GM19452 (cell line): Measurements from ENCODE around the gene MRPL10.
A peak's percentile ranks its signal among the peaks of the same experiment; 100 is the strongest.

Source experiments
- ATAC-seq: cut with Tn5 transposase; IDR thresholded peaks from one replicate; pipeline ENCODE4 v1.9.1; 2021; ENCODE audit not compliant: unreplicated experiment

The MRPL10 gene

DNA sequence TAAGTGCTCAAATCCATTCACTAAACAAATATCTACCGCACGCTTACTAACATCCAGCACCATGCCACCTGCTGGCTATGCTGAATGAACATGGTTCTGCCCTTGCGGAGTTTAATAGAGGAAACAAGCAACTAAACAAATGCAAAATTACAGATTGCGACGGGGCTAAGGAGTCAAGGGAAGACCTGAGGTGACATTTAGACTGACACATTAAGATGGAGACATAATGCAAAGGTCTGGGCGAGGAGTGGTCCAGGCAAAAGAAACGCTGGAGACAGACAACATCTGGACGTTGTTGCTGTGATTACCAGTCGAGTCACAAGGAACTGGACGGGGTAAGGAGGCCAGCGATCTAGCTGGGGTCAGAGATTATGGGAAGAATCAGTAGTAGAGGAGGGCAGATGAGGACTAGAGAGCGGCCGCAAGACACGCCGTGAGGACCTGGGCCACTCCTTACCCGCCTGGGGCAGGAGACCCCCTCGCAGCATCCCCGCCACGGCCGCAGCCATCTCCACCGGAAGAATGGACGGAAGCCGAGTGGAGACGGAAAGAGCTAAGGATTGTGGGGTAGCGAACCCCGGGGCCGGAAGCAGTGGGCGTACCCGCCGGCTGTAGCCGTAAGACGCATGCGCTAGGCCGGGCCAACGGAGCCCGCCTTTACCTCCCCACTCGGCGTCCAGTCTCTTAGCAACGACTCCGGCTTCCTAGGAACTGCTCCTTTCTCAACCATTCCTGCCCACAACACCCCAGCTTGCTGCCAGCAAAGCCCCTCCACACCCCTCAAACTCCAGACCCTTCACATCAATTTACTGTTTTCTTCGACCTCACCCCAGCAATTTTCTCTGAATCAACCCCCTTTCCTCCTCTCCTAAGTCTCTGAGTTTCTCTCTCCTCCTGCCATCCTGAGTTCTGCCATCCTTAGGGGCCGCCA is at the start of gene MRPL10, which contains the start of gene LRRC46:
MRPL10 (minus strand) TSS at position 539 of the 931 bp plus-strand sequence; CDS start at position 509, 30 bp downstream.
LRRC46 (plus strand) TSS at position 668 of the 931 bp plus-strand sequence. CDS start 320 bp downstream, outside the sequence.
- ATAC-seq: peak; percentile 79

- ATAC-seq: no peak
Measured at GRCh38 chr17:47879776-47880454, 48.6 kb upstream of the MRPL10 start.

DNA sequence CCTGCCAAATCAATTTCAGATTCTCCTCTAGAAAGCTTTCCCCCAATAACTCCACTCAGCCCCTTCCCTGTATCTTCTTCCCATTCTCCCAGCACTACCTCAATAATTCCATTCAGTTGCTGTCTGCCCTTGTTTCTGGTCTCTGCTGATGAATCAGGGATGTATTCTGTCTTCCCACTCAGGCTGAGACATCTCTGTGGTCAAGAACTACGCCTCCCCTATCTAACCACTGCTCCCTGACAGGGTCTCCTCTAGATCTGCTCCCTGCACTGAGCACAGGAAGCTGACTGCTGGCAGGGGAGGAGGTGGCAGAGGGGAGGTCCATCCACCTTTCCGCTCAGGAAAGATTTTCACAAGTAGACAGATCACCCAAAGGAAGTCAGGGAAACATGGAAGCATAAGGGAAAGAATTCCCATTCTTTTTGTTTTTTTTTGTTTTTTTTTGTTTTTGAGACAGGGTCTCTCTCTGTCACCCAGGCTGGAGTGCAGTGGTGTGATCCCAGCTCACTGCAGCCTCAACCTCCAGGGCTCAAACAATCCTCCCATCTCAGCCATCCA is 47.8 kb upstream of the MRPL10 start:
- ATAC-seq: no peak

GRCh38 chr17:47878203-47879027 is 47.1 kb upstream of the MRPL10 start:
- ATAC-seq: no peak

DNA sequence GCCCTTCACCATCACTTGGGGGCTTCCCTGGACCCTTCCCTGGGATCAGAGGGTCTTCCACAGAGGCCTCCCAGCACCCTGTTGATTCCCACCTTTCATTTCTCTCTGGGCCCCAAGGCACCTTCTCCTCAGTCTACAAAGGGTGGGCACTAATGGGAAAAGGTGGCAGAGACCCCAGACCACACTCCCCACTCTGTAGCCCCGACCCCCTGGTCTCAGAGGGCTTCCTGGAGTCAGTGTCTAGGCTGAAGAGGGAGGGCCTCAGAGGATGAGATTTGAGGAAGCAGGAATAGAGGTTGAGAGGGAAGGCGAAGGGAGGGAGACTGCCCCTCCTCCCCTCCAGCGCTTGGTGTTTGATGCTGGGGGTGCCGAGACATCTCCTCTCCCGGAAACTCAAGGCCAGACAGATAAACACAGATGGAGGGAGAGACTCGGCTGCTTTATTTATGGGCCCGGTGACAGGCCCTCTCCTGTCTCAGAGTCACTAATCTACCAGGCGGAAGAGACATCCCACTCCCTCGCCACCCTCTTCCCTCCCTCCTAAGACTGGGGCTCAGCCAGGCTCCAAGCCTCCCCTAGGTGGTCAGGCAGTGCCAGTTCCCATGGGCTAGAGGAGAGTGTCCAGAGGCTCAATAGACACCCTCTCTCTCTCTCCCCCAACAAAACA is 46.2 kb upstream of the MRPL10 start:
- no peak for ATAC-seq

DNA sequence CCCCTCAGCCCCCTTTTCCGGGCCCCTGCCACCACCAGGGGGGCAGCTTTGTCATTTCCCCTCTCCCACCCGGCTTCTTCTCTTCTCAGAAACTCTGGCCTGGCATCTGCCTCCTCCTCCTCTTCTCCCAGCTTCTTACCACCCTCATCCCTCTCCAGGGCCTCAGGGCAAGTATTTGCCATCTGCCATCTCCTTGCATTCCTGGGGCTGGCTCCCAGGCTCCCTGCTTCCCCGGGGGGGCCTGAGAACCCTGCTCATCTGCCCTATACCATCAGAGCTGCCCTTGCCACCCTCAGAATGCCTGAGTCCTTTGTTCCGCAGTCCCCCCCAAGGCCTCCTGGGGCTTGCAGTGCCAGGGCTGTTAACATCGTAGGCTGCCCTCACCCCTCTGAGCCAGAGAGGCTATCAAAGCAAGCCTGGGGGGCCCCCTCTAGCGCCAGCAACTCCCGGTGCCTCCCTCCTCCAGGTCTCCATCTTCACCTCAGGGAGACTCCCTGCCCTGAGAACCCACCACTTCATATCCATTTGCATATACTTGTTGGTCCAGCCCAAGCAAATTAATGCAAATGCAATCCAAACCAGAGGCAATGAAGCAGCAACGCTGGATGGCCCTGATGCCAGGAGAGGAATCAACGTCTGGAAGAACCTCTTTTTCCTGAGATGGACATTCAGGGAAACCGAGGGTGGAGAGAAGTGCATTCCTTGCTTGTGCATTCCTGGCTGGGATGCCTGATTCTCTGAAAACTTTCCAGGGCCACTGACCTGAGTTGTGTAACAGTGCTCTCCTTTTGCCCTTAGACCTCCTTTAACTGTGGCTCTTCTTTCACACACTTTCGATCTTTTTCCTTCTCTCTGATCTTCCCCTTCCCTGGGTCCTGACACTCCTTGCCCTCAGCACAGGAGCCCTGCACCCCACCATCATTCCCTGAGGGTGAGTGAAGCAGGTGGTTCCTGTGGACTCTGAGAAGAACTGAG is 44.0 kb upstream of the MRPL10 start:
- ATAC-seq: no peak

GRCh38 chr17:47873200-47874090 is 42.1 kb upstream of the MRPL10 start:
- no peak for ATAC-seq

DNA sequence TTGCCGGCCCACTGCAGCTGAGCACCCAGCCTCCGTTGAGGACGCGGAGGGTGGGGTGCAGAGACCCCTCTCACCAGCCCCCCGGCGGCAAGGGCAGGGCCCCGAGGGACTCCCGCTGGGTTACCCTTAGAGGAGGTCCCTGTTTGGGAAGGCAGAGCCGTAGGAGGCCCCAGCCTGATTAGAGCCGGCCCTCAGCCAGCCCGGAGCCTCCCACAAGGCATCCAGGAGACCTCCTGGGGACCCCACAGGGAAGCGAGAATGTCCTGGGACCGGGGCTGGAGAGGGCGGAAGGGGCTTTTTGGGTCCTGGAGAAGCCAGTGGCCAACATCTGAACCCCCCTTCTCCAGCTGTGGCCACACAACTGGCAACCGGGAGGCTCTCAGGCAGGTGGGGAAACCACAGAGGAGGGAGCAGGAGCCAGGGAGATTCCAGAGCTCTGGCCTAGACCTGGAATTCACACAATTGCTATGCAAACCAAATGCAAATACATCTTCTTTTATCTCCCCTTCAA is 41.4 kb upstream of the MRPL10 start:
- ATAC-seq: no peak

GRCh38 chr17:47872019-47872650 is 40.8 kb upstream of the MRPL10 start:
- no peak for ATAC-seq

- no peak for ATAC-seq
Measured at GRCh38 chr17:47871048-47871447, 39.7 kb upstream of the MRPL10 start.

DNA sequence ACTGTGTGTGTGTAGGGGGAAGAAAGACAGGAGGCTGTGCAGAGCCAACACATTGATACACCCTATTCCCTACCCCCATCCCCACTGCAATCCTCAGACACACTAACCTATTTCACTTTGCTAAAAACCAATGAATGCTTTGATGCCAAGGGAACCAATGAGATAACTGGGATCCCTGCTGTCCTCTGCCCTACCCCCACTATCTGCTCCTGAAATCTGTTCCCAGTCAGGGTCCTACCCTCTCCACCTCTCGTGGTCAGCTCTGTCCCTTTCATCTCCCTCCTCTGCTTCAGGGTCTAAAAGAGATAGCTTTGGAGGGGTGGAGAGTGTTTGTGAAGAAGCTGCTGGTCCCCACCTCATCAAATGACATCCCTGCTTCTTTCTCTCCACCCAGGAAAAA is 38.7 kb upstream of the MRPL10 start:
- no peak for ATAC-seq

DNA sequence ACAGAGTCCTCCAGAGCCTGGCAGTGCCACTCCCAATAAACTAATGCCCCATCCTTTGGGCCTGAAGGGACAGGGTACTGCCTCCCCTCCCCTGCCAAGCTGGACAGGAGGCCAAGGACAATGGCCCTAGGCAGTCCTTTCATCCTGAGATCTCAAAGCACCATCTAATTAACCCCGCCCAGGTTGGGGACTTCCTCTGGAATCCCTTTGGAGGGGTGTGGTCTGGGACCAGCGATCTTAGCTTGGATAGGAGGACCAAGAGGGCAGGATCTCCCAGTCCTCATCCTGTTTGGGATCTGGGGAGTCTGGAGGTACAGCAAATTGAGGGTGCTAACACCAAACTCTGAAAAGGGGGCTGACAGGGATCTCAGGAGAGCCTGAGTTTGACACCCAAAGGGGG is 37.8 kb upstream of the MRPL10 start:
- ATAC-seq: no peak

- ATAC-seq: no peak
Measured at GRCh38 chr17:47867813-47868533, 36.6 kb upstream of the MRPL10 start.

GRCh38 chr17:47866941-47867340 is 35.6 kb upstream of the MRPL10 start:
- ATAC-seq: no peak

GRCh38 chr17:47864791-47865216 is 33.5 kb upstream of the MRPL10 start:
- ATAC-seq: no peak

GRCh38 chr17:47862621-47863440 is 31.5 kb upstream of the MRPL10 start:
- ATAC-seq: no peak
